Kidney tubule cell (primary cell): Measurements from ENCODE around the gene RCAN1.

Experiments
- DNase-seq: peaks from one replicate; pipeline ENCODE4 v3.0.0-alpha.2; 2018; ENCODE audit warnings: low spot score

The RCAN1 gene

GRCh38 chr21:34598931-34599400 lies 15.9 kb downstream of the RCAN1 start:
- peak; percentile 57 for DNase-seq

- no peak for DNase-seq
Measured at GRCh38 chr21:34597406-34597805, 17.5 kb downstream of the RCAN1 start.

GRCh38 chr21:34596561-34597271 lies 18.2 kb downstream of the RCAN1 start:
- DNase-seq = no peak

GRCh38 chr21:34595457-34595856 lies 19.5 kb downstream of the RCAN1 start:
- peak; percentile 8 for DNase-seq

- DNase-seq = no peak
Measured at GRCh38 chr21:34594566-34595234, 20.2 kb downstream of the RCAN1 start.

- DNase-seq = no peak
Measured at GRCh38 chr21:34593954-34594531, 20.9 kb downstream of the RCAN1 start.

GRCh38 chr21:34593423-34593822 lies 21.5 kb downstream of the RCAN1 start:
- DNase-seq = no peak

GRCh38 chr21:34592120-34592955 lies 22.6 kb downstream of the RCAN1 start:
- no peak for DNase-seq

- DNase-seq = no peak
Measured at GRCh38 chr21:34590520-34590919, 24.4 kb downstream of the RCAN1 start.

- no peak for DNase-seq
Measured at GRCh38 chr21:34589511-34590282, 25.2 kb downstream of the RCAN1 start.

GRCh38 chr21:34583926-34584563 lies 30.9 kb downstream of the RCAN1 start:
- no peak for DNase-seq

- DNase-seq = peak; percentile 43
Measured at GRCh38 chr21:34582506-34583150, 32.3 kb downstream of the RCAN1 start.

- DNase-seq = no peak
Measured at GRCh38 chr21:34580181-34580700, 34.7 kb downstream of the RCAN1 start.

GRCh38 chr21:34579411-34579810 lies 35.5 kb downstream of the RCAN1 start:
- peak; percentile 72 for DNase-seq

GRCh38 chr21:34576041-34576511 lies 38.8 kb downstream of the RCAN1 start:
- peak; percentile 40 for DNase-seq

GRCh38 chr21:34574601-34575529 lies 40.0 kb downstream of the RCAN1 start:
- DNase-seq = no peak

- no peak for DNase-seq
Measured at GRCh38 chr21:34571994-34572393, 42.9 kb downstream of the RCAN1 start.

- no peak for DNase-seq
Measured at GRCh38 chr21:34570313-34570712, 44.6 kb downstream of the RCAN1 start.

- DNase-seq = no peak
Measured at GRCh38 chr21:34569381-34569979, 45.4 kb downstream of the RCAN1 start.
